ENCODE measurements around the gene RALY. TPM values are rescaled to one million over a fixed set of nuclear protein-coding genes. Genes with fewer than 3 reads are reported as not detected.

The RALY gene
- total and polyA plus RNA-seq, 4 donors = 53.4 to 189 (median 136) TPM

DNA sequence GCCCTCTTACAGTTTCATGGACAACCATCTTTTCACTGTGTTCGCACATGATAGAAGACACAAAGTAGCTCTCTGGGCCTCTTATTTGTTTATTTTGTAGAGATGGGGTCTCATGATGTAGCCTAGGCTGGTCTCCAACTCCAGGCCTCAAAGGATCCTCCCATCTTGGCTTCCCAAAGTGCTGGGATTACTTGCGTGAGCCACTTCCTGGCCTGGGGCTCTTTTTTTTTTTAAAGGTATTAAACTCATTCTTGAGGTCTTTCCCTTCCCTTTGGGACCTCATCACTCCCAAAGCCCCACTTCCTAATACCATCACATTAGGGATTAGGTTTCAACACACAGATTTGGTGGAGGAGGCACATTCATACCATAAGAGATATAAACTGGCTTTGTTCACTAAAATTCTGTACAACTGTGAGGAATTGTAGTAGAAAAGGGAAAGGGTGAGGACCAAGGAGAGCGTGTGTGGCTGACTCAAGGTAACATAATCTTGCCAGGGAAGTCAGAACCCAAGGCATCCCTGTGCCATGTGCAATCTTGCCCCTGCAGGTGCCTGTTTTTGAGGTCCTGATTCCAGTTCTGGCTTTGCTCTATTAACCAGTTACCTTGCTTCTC is 72.9 kb downstream of the RALY start:
- peaks cover 4% of the 10 kb centered on the region for H3K4me1 ChIP-seq (ENCODE audit: control insufficient read depth, insufficient read depth, low read length)
- no peaks in the 10 kb centered on the region for H3K36me3 ChIP-seq (ENCODE audit: control insufficient read depth, insufficient read depth, low read length)
- no peak overlapping the region for H3K27ac ChIP-seq (ENCODE audit: low read depth, low read length)
- no peaks in the 10 kb centered on the region for H3K27me3 ChIP-seq (ENCODE audit: control insufficient read depth, insufficient read depth, low read length)
- DNase-seq (ENCODE audit: low read depth in 4 of 6, low spot score in 6 of 6) = no peak
- H3K9me3 ChIP-seq (ENCODE audit: control insufficient read depth, insufficient read depth, low read length) = no peaks in the 10 kb centered on the region
- no CpG with 5 or more reads among the region's 3 CpGs for WGBS (ENCODE audit: insufficient coverage)
- no peak overlapping the region for H3K4me3 ChIP-seq (ENCODE audit: low read depth, low read length)

DNA sequence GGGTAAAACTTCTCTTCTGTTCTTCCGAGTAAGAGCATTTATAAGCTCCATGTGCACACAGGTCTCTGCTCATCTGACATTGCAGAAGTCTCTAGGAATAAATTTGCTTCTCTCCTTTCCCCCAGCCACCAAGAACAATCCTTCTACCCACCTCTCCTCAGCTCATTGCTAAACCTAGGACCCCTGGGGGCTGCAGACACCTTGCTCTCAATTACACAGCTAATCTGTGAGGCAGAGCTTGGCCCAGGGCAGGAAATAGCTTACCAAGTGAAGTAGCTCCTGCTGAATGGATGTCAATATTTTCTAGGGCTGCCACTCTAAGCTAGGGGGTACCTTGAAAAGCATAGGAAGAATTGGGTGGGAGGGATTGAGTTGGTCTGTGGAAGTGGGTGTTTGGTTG is 74.3 kb downstream of the RALY start:
- peaks cover 4% of the 10 kb centered on the region for H3K4me1 ChIP-seq (ENCODE audit: control insufficient read depth, insufficient read depth, low read length)
- H3K36me3 ChIP-seq (ENCODE audit: control insufficient read depth, insufficient read depth, low read length) = peaks cover 3% of the 10 kb centered on the region
- H3K9me3 ChIP-seq (ENCODE audit: control insufficient read depth, insufficient read depth, low read length) = no peaks in the 10 kb centered on the region
- no peak overlapping the region for H3K27ac ChIP-seq (ENCODE audit: low read depth, low read length)
- no peak for DNase-seq (ENCODE audit: low read depth in 4 of 6, low spot score in 6 of 6)
- 71% methylated on average over 1 of the region's 1 CpG for WGBS (ENCODE audit: insufficient coverage)
- H3K4me3 ChIP-seq (ENCODE audit: low read depth, low read length) = no peak overlapping the region
- no peaks in the 10 kb centered on the region for H3K27me3 ChIP-seq (ENCODE audit: control insufficient read depth, insufficient read depth, low read length)

DNA sequence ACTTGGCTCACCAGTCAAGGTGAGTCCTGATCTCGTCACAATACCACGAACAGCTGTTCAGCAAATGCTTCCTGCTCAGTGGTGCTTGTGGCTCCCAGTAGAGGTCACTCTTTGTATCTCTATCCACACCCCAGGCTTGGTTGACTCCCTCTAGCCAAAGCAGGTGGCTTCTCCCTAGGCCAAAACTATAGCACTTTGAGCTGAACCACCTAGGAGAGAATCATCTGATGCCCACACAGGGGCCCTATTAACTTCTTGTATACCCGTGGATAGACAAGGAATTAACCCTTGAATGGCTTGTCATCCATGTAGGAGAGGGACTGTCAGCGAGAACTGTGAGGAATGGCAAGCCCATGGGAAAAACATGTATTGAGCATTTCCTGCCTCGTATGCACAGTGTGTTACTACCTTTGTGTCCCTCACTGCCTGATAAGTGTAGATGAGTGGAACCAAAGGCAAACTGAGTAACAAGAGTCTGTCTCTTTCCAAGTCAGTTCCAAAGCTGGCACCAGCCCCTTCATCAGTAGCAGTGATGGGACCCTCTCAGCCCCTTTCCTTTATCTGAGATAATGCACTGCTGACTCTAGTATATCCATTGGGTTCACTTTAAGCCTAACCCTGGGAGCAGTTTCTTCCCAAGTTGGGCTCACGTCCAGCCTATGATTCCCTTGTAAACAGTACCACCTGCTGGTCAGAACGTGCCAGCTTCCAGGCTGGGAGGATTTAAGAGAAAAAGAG is 75.8 kb downstream of the RALY start:
- Histone ChIP-seq H3K27ac (ENCODE audit: low read depth, low read length) (no peak overlapping the region), H3K27me3 (ENCODE audit: control insufficient read depth, insufficient read depth, low read length) (no peaks in the 10 kb centered on the region), H3K9me3 (ENCODE audit: control insufficient read depth, insufficient read depth, low read length) (no peaks in the 10 kb centered on the region), H3K36me3 (ENCODE audit: control insufficient read depth, insufficient read depth, low read length) (peaks cover 13% of the 10 kb centered on the region), H3K4me3 (ENCODE audit: low read depth, low read length) (no peak overlapping the region), H3K4me1 (ENCODE audit: control insufficient read depth, insufficient read depth, low read length) (peaks cover 4% of the 10 kb centered on the region)
- DNase-seq (ENCODE audit: low read depth in 4 of 6, low spot score in 6 of 6) = peak; percentile 83 to 97 (median 88)
- WGBS (ENCODE audit: insufficient coverage) = 37% methylated on average over 5 of the region's 7 CpGs

DNA sequence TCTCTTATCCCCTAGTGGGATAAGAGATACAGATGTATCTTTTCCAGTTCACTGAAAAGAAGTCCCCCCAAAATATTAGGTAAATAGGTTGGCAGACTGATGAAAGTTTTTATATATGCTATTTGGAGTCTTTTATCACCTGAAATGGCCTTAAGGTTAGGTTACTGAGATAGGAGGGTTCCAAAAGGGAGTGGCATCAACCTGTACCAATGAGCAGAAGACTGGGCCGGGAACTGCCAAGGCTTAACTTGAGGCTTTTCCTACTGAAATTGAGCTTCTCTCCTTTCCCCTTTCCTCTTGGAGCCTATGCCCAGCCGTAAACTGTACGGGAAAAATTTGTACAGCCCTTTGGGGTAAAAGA is 76.3 kb downstream of the RALY start:
- Histone ChIP-seq H3K4me3 (ENCODE audit: low read depth, low read length) (no peak overlapping the region), H3K27ac (ENCODE audit: low read depth, low read length) (no peak overlapping the region), H3K4me1 (ENCODE audit: control insufficient read depth, insufficient read depth, low read length) (peaks cover 4% of the 10 kb centered on the region), H3K36me3 (ENCODE audit: control insufficient read depth, insufficient read depth, low read length) (peaks cover 18% of the 10 kb centered on the region), H3K9me3 (ENCODE audit: control insufficient read depth, insufficient read depth, low read length) (no peaks in the 10 kb centered on the region), H3K27me3 (ENCODE audit: control insufficient read depth, insufficient read depth, low read length) (no peaks in the 10 kb centered on the region)
- no CpG with 5 or more reads among the region's 3 CpGs for WGBS (ENCODE audit: insufficient coverage)
- DNase-seq (ENCODE audit: low read depth in 4 of 6, low spot score in 6 of 6) = no peak

DNA sequence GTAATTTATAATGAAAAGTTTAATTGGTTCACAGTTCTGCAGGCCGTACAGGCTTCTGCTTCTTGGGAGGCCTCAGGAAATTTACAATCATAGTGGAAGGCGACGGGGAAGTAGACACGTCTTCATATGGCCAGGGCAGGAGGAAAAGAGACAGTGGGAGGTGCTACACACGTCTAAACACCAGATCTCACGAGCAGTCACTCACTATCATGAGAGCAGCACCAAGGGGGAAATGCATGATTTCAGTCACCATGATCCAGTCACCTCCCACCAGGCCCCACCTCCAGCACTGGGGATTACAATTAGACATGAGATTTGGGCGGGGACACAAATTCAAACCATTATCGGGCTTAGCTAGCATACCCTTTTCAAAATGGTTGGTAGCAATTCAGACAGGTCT is 77.1 kb downstream of the RALY start:
- 90% methylated on average over 5 of the region's 8 CpGs for WGBS (ENCODE audit: insufficient coverage)
- Histone ChIP-seq H3K9me3 (ENCODE audit: control insufficient read depth, insufficient read depth, low read length) (no peaks in the 10 kb centered on the region), H3K36me3 (ENCODE audit: control insufficient read depth, insufficient read depth, low read length) (peaks cover 26% of the 10 kb centered on the region), H3K27me3 (ENCODE audit: control insufficient read depth, insufficient read depth, low read length) (no peaks in the 10 kb centered on the region), H3K27ac (ENCODE audit: low read depth, low read length) (no peak overlapping the region), H3K4me1 (ENCODE audit: control insufficient read depth, insufficient read depth, low read length) (no peaks in the 10 kb centered on the region), H3K4me3 (ENCODE audit: low read depth, low read length) (no peak overlapping the region)
- no peak for DNase-seq (ENCODE audit: low read depth in 4 of 6, low spot score in 6 of 6)

DNA sequence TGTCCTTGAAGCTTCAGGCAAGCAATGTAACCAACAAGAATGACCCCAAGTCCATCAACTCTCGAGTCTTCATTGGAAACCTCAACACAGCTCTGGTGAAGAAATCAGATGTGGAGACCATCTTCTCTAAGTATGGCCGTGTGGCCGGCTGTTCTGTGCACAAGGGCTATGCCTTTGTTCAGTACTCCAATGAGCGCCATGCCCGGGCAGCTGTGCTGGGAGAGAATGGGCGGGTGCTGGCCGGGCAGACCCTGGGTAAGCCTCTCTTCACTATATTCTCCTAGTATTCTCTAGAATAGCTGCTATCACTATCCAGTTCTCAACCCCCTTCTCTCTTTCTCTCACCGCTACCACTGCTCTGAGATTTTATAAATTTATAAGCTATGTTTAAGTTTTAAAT is 78.4 kb downstream of the RALY start:
- no peaks in the 10 kb centered on the region for H3K27me3 ChIP-seq (ENCODE audit: control insufficient read depth, insufficient read depth, low read length)
- H3K4me1 ChIP-seq (ENCODE audit: control insufficient read depth, insufficient read depth, low read length) = no peaks in the 10 kb centered on the region
- H3K27ac ChIP-seq (ENCODE audit: low read depth, low read length) = no peak overlapping the region
- H3K9me3 ChIP-seq (ENCODE audit: control insufficient read depth, insufficient read depth, low read length) = no peaks in the 10 kb centered on the region
- DNase-seq (ENCODE audit: low read depth in 4 of 6, low spot score in 6 of 6) = no peak
- WGBS (ENCODE audit: insufficient coverage) = 91% methylated on average over 6 of the region's 8 CpGs
- H3K4me3 ChIP-seq (ENCODE audit: low read depth, low read length) = no peak overlapping the region
- H3K36me3 ChIP-seq (ENCODE audit: control insufficient read depth, insufficient read depth, low read length) = peaks cover 37% of the 10 kb centered on the region

DNA sequence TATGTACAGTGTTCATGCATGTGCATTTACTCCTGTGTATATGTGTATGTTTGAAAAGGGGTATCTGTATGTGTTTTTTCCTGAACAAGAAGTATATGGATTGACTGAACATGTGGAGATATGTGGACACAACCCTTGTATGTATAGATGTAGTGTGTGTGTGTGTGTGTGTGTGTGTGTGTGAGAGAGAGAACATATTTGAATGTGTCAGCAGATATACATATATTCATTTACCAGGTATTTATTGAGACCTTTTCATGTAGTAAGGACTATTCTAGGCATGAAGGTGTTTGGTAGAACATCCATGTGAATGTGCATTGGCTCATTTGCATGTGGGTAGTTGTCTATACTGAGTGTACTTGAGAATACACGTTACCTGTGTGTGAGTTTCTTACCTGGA is 79.1 kb downstream of the RALY start:
- H3K27ac ChIP-seq (ENCODE audit: low read depth, low read length) = no peak overlapping the region
- no peaks in the 10 kb centered on the region for H3K9me3 ChIP-seq (ENCODE audit: control insufficient read depth, insufficient read depth, low read length)
- no peaks in the 10 kb centered on the region for H3K27me3 ChIP-seq (ENCODE audit: control insufficient read depth, insufficient read depth, low read length)
- 93% methylated on average over 1 of the region's 1 CpG for WGBS (ENCODE audit: insufficient coverage)
- no peak overlapping the region for H3K4me3 ChIP-seq (ENCODE audit: low read depth, low read length)
- no peak for DNase-seq (ENCODE audit: low read depth in 4 of 6, low spot score in 6 of 6)
- H3K4me1 ChIP-seq (ENCODE audit: control insufficient read depth, insufficient read depth, low read length) = no peaks in the 10 kb centered on the region
- H3K36me3 ChIP-seq (ENCODE audit: control insufficient read depth, insufficient read depth, low read length) = peaks cover 42% of the 10 kb centered on the region

DNA sequence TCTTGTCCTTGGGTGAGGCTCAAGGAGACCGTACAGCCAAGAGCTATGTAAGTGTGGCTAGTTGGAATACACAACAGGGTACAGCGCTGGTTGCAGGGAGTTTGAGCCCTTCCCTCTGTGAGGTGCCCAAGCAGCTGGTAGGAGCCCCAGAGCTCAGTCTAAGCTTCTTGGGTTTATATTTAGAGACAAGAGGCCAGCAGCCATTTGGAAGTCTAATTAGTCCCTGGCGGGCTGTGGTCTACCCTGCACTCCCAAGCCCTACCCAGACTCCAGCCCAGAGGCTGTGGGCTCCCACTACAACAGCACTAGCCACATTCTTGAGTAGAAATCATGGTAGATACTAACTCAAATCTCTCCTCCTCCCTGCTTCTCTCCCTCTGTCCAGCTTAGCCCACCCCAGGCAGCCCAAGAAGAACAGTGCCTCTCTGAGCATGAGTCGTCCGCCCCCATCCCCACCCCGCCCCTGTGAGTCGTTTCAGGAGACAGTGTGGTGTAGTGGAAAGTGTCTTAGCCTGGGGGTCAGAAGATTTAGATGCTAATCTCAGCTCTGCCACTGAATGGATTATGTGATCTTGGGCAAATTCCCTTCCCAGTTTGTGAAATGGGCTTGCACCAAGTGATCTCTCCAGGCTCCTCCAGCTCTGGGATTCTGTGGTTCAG is 80.5 kb downstream of the RALY start:
- no peak overlapping the region for H3K4me3 ChIP-seq (ENCODE audit: low read depth, low read length)
- no peak for DNase-seq (ENCODE audit: low read depth in 4 of 6, low spot score in 6 of 6)
- H3K27me3 ChIP-seq (ENCODE audit: control insufficient read depth, insufficient read depth, low read length) = no peaks in the 10 kb centered on the region
- H3K27ac ChIP-seq (ENCODE audit: low read depth, low read length) = no peak overlapping the region
- peaks cover 56% of the 10 kb centered on the region for H3K36me3 ChIP-seq (ENCODE audit: control insufficient read depth, insufficient read depth, low read length)
- 83% methylated on average over 5 of the region's 7 CpGs for WGBS (ENCODE audit: insufficient coverage)
- H3K9me3 ChIP-seq (ENCODE audit: control insufficient read depth, insufficient read depth, low read length) = no peaks in the 10 kb centered on the region
- H3K4me1 ChIP-seq (ENCODE audit: control insufficient read depth, insufficient read depth, low read length) = no peaks in the 10 kb centered on the region

DNA sequence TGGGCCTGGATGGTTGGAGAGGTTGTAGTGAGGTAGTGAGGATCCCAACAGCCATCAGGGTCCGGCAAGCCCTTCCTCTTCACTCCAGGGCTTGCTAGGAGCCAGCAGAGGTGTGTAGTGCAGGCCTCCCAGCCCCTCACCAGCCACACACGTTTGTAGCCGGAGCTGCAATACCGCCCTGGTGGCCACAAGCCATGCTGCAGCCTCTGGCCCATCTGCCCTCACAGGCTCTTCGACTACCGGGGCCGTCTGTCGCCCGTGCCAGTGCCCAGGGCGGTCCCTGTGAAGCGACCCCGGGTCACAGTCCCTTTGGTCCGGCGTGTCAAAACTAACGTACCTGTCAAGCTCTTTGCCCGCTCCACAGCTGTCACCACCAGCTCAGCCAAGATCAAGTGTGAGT is 81.9 kb downstream of the RALY start:
- Histone ChIP-seq H3K4me3 (ENCODE audit: low read depth, low read length) (no peak overlapping the region), H3K36me3 (ENCODE audit: control insufficient read depth, insufficient read depth, low read length) (peaks cover 64% of the 10 kb centered on the region), H3K27ac (ENCODE audit: low read depth, low read length) (no peak overlapping the region), H3K4me1 (ENCODE audit: control insufficient read depth, insufficient read depth, low read length) (no peaks in the 10 kb centered on the region), H3K9me3 (ENCODE audit: control insufficient read depth, insufficient read depth, low read length) (no peaks in the 10 kb centered on the region), H3K27me3 (ENCODE audit: control insufficient read depth, insufficient read depth, low read length) (no peaks in the 10 kb centered on the region)
- no peak for DNase-seq (ENCODE audit: low read depth in 4 of 6, low spot score in 6 of 6)
- 83% methylated on average over 12 of the region's 16 CpGs for WGBS (ENCODE audit: insufficient coverage)

DNA sequence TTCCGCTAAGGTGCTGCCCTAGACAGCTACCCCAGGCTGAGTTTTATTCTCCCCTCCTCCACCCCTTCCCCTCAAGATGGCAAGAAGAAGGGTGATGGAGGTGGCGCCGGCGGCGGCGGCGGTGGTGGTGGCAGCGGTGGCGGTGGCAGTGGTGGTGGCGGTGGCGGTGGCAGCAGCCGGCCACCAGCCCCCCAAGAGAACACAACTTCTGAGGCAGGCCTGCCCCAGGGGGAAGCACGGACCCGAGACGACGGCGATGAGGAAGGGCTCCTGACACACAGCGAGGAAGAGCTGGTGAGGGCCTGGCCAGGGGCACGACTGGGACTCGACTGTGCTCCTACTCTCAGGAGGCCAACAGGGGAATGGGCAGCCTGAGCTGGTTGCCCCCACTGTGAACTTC is 83.2 kb downstream of the RALY start:
- Histone ChIP-seq H3K9me3 (ENCODE audit: control insufficient read depth, insufficient read depth, low read length) (no peaks in the 10 kb centered on the region), H3K36me3 (ENCODE audit: control insufficient read depth, insufficient read depth, low read length) (peaks cover 75% of the 10 kb centered on the region), H3K4me1 (ENCODE audit: control insufficient read depth, insufficient read depth, low read length) (no peaks in the 10 kb centered on the region), H3K27ac (ENCODE audit: low read depth, low read length) (no peak overlapping the region), H3K27me3 (ENCODE audit: control insufficient read depth, insufficient read depth, low read length) (no peaks in the 10 kb centered on the region), H3K4me3 (ENCODE audit: low read depth, low read length) (no peak overlapping the region)
- DNase-seq (ENCODE audit: low read depth in 4 of 6, low spot score in 6 of 6) = no peak
- 94% methylated on average over 10 of the region's 20 CpGs for WGBS (ENCODE audit: insufficient coverage)
